B cell (primary cell): ENCODE data around the gene MCM7.

ENCODE experiments used
- CTCF ChIP-seq: fragments of 200-600 bp; IDR thresholded peaks from one replicate; pipeline ENCODE4 v1.8.0; 2022; ENCODE audit warnings: antibody characterized with exemption, mild to moderate bottlenecking
- EZH2 ChIP-seq: IDR thresholded peaks from 2 replicates; pipeline ENCODE4 v1.6.1; 2012; ENCODE audit warnings: borderline replicate concordance, low read depth, mild to moderate bottlenecking, moderate library complexity, low read length; ENCODE audit not compliant: insufficient read depth, poor library complexity, severe bottlenecking

- TF ChIP-seq CTCF (no peak), EZH2 (no peak)
Measured at GRCh38 chr7:100063376-100063775, 37.8 kb downstream of the MCM7 start.
